Ureter (tissue), 1 donor: Measurements from ENCODE around the gene CUX1. TPM values are rescaled to one million over a fixed set of nuclear protein-coding genes. Genes with fewer than 3 reads are reported as not detected.

Experiments used
- DNase-seq: peaks from one replicate; pipeline ENCODE4 v3.0.0-alpha.2; 2020; ENCODE audit warnings: low spot score
- total RNA-seq: library from RNA; stranded (reverse); gene quantifications from one replicate; pipeline ENCODE4 v1.2.4, GENCODE V29; 2023
- donor health status: DM: yes; HTN: yes; CAD: no.

CUX1 gene
- total RNA-seq, 1 donor from 2014 or later, result 103 TPM

DNA sequence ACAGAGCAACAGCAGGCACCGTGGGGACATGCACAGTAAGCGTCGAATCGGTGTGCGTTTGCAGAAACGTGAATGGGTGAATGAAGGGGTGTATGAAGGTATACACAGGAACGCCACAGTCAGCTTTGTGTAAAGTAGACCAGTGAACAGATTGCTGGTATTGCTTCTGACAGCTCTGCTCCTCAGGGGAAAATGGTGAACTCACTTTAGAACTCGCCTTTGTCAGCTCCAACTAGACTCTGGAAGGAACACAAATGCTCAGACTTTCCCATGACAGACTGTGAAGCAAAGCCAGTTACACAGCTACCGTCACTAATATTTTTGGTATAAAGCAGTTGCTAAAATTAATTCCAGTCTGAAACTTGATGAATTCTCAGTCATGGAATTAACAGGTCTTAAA, 78.9 kb downstream of the CUX1 start:
- DNase-seq, result no peak

DNA sequence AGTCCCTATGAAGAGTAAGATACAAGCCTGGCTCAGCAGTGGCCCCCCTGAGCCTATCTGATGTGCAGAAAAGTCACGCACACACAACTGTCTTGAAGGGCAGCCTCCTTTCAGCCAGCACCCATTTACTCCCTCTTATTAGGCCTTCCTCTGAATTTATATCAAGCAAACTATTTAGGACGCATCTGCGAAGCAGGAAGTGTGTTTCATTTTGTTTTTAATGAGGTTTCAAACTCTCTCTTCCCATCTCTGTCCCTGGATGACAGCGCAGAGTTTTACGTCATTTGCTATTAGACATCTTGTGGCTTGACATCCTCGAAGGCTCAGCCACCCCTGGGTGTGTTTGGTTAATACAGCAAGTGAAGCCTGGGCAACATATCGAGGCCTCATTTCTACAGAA, 79.5 kb downstream of the CUX1 start:
- no peak for DNase-seq

DNA sequence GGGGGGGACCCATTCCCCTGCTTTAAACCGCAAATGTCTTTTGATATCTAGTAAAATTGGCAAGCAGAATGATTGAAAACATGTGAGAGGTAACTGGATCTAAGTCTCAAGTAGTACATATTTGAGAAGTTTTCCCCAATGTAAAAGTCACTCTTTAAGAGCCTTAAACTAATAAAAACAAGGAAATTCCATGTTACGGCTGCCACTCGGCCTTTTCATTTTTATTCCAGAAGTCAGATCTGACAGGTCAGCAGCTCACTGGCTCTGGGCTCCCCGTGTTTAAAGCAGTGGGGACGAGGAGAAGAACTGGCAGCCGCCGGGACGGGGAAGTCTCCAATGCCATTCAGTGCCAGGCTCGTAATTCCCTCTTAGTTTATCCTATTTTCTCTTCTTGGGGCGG, 80.7 kb downstream of the CUX1 start:
- no peak for DNase-seq

DNA sequence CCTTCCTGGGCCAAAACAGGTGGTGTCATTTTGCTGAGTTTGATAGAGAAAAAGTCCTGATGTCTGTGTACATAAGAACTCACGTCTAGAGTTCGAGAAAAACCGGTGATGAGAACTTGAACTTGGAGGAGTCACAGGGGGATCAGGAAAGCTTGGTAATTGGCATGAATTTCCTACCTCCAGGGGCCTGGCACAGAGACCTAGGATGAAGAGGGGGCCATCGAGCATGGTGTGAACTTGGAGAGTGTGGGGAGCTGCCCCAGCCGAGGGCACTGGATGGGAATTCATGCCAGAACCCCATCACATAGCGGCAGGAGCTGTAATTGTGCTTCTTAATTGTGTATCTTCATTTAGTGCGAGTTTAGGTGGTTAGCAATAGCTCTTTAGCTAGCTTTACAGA, 82.2 kb downstream of the CUX1 start:
- no peak for DNase-seq

DNA sequence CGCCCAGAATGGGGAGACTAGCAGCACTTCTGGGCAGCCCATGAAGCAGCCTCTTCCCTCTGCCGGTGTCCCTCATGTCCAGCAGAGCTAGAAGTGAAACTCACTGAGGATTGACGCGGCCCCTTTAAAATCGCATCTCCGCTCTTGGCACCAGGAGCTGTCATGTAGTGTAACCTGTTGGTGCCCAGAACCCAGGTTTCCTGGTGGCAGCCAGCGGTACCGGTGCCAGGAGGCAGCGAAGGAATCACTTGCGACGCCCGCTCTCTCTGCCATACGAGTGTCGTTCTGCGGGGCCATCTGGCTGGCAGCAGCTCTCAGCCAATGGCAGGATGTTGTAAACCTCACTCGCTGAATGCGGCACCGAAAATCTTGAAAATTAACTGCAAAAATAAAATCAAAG, 82.7 kb downstream of the CUX1 start:
- no peak for DNase-seq

DNA sequence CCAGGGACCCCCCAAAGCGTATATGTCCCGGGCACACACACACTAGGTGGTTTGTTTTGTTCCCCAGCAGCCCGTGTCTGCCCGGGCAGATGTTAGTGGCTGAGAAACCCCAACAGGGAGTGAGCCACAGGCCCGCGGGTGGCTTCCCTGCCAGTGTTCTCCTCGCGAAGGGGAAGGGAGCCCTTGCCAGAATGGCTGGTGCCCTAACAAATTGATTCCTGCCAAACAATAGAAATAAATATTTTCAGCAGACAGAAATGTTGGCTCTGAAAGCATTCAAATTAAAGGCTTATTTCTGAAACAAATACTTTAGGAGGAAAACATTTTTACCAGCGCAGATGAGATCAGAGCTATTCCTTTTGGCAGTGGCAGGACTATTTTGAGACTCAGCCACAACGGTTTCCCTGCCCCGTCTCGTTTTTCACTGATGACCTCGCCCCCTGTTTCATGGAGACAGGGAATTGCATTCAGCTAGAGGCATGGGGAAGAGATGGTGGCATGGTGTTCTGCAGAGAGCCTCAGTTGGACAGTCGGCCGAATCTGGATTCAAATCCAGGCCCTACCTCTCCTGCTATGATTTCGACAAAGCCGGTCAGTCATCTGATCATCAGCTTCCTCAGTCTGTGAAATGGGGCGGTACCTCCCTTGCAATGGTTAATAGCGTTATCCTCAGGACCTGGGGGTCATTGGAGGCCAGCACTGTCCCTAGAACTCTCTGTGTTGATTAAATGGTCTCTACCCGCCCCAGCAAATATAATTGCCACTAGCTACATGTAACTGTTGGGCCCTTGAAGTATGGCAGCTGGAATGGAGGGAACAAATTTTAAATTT, 84.5 kb downstream of the CUX1 start:
- no peak for DNase-seq

DNA sequence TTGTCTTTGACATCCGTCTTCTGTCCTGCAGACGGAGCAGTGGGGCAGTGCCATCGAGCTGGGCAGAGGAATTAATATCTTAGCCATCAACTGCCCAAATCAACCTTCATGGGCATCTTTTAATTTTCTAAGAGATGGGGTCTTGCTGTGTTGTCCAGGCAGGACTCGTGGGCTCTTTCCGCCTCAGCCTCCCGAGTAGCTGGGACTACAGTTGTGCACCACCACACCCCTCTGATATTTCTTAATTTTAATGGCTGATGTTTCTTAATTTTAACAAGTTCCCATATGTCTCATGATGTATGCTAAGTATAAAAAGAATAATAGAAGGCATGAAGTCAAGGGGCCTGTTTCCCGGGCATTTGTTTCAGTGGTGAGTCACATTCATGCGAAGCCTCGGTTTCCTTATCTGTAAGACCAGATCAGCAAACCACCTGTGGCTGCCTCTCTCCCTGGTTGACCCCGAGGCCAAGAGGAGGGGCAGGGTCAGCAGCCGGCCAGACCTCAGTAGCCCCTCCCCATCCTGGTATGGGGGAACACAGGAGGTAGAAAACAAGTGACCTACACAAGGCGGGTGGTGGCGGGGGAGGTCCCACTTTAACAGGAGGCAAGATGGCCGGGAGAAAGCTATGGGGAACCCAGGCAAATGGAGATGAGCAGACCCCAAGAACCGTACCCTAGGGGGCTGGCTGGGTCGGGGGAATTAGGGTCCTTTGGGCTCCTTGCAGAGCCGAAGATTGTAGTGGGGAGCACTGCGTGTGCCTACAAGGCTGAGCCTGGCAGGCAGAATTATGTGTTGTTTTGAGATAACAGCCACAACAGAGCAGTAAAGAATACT, 85.5 kb downstream of the CUX1 start:
- no peak for DNase-seq

DNA sequence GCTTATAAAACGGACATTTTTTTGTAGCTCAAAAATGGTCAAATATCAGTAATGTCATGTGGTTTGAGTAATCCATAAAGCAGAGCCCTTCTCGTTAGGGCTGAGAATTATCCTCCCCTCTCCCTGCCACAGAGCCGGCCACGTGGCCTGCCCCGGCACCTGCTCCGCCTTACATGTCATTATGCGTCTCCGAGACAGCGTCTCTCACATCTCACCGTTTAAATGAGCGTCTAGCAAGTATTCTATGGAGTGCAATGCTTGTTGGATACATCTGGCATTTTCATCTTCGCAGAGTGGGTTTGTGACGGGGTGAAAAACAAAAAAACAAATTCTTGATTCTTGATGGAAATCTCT, 86.1 kb downstream of the CUX1 start:
- no peak for DNase-seq

DNA sequence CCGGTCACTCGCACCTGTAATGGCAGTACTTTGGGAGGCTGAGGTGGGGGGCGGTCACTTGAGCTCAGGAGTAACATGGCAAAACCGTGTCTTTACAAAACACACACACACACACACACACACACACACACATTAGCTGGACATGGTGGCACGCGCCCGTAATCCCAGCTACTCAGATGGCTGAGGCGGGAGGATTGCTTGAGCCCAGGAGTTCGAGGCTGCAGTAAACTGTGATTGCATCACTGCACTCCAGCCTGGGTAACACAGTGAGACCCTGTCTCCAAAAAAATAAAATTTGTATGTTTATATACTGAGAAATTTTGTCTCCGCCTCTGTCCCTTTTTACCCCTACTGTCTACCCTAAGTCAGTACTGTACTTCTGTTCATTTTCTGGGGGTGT, 86.6 kb downstream of the CUX1 start:
- no peak for DNase-seq

DNA sequence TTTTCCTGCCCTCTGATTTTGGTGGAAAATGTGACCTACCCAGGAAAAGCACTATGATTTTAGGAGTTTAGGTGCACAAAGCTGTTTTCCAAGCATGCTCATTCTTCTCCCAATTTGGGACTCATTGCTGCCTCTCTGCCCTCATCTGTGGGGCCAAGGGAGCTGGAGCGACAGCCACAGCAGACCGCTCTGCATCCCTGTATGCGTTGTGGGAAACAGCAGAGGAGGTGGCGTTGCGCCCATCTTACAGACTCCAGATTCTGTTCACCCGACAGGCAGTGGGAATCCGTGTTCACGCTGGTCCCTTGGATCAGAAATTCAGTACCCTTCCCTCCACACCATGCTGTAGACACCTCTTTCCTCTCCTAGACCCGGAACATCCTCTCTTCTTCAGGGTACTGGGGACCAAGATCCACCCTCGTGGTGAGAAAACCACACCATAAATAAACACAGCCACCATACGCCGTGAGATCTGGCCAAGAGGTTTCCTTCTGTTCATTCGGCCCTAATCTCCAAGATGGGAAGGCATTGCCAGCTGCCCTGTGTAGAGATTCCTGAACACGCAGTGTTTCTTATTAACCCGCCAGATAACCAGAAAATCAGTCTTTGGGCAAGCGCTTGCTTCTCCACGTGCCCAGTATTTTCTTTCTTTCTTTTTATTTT, 87.9 kb downstream of the CUX1 start:
- DNase-seq, result no peak

DNA sequence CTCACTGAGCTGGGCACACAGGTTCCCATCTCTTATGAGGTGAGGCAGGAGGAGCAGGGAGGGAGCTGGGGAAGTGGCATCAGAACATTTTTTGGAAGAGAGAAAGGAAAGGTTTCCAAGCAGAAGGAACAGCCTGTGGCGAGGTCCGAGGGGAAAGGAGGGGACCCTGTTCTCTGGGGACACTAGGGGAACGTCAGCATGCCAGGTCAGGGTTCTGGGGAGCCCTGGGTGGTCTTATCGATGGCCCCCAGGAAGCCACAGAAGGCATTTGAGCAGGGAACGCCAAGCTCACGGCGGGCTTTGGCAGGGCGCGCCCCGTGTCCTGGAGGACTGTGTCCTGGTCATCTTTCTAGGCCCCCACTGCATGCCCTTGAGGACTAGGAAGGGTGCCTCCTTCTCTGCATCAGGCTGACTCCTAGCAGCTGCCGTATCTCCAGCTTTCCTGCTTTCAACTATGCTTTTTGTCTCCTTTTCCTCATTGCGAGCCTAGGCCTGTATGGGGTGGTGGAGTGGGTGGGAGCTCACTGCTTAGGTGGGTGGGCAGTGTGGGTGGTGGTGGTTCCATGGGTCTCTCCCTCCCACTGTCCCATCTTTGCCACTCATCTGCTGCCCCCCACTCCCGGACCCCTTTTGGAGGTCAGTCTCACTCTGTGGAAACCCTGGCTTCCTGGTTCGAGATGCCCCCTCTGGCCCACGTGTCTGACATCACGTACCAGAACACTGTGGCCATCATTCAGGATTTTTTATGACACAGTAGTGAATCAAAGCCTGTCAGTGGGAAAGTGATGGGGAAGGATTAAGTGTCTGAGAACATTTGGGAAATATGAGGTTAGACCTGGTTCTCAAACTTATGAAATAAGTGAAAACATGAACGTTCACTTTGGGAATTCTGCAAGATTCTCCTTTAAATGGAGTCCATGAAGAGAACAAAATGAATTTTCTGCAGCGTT, 89.1 kb downstream of the CUX1 start:
- DNase-seq, result no peak

DNA sequence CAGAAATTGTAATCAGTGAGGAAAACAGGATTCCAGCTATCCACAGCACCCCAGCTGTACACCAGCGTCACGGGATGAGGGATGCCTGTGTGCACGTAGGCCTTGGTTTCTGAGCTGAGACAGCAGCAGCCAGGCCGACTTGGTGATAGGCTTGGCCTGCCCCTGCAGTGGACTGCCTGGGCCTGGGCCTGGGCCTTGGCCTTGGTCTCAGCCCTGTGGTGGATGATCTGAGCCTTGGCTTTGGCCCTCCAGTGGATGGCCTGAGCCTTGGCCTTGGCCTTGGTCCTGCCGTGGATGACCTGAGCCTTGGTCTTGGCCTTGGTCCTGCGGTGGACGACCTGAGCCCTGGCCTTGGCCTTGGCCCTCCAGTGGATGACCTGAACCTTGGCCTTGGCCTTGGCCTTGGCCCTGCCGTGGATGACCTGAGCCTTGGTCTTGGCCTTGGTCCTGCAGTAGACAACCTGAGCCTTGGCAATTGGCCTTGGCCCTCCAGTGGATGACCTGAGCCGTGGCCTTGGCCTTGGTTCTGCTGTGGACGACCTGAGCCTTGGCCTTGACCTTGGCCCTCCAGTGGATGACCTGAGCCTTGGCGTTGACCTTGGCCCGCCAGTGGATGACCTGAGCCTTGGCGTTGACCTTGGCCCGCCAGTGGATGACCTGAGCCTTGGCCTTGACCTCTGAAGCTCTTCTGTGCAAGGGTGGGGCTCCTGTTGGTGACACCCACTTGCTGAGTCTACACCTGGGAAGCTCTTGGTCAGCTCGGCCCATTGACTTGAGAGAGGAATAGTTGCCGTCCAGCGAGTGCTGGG, 93.8 kb downstream of the CUX1 start:
- no peak for DNase-seq

DNA sequence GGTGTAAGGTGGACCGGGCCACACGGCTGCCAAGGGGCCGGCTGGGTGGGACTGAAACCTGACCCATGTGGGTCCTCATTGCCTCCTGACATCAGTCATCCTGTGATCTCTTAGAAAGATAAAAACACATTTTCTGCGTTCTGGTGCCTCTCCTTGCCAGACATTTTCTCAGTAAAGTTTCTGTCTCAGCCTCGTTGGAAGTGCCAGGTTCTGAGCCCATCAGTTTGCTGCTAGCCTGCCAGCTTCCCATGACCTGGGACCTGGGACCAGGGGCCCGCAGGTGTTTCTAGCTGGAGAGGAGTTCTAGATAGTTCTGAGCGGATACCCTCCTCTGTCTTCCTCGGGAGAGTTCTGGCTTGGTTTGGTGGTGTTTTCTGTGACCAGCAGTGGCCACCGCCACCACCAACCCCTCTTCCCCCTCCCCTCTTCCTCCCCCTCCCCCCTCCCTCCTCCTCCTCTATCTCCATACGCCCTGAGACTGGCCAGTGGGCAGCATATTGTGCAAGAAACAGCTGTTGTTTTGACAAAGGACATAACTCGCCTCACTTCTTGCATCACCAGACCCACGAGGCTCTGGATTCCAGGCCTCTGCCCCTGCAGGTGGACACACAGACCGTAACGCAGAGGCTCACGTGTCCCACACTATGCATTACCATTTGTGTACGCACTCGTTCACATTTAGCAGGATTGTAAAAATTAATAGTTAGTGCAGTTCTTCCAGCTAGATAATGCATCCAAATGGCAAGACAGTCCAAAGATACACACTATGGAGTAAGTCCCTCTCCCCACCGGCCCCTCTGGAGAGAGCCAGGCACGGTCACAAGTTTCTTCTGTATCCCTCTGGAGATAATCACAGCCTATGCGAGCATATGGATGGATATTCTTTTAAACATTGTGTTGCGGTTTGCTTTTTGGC, 94.6 kb downstream of the CUX1 start:
- DNase-seq, result no peak

DNA sequence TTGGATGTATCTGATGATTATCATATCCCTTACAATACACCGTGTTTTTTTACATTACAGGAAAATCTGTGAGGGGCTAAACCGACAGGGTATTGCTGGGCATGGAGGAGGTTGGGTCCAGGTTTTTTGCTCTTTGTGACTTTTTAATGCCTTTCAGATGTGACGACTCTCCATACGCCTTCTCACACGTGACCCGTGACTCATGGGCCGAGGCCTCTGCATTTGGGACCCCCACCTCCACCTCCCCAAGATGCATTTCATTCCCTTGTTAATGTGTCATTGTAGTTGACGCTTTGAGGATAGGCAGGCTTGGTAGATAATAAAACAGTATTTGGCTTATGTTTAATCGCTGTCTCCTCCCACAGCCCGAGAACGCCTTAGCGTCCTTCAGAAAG, 95.3 kb downstream of the CUX1 start:
- no peak for DNase-seq

DNA sequence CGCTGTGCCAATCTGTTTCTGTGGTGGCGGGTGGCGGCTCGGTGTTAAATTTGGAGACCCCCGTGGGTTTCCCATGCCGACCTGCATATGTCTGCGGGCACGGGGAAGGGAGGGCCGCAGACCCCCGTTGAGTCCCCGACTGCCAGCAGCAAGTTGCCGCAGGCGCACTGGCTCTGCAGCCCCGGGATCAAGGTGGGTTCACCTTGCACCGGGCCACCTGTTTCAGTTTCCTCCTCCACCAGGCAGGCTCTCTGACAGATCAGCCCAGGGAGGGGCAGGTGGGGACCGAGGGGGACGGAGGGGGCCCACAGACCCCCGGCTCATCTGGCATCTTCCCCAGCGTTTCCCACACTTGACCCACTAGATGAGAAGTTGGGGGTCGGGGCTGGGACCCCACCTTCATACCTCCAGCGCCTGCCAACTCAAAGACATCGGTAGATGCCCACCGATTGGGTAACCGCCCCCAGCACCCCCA, 95.9 kb downstream of the CUX1 start:
- no peak for DNase-seq

DNA sequence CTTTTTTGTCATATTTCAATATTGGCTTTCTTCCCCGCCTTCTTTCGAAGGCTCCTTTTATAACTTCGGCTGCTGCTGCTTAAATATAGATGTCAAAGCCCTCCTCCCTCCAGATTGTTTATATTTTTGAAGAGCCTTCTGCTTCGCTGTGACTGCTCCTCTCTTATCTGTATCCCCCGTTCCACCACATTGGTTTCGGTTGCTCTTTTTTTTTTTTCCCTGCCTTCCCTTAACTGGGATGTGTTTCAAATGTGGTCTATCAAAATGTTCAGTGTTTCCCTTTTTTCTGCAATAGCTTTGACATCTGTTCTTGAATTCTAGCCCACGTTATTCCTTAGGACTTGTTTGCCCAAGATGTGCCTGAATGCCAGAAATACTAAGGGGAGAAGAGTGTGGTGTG, 96.4 kb downstream of the CUX1 start:
- DNase-seq, result no peak

DNA sequence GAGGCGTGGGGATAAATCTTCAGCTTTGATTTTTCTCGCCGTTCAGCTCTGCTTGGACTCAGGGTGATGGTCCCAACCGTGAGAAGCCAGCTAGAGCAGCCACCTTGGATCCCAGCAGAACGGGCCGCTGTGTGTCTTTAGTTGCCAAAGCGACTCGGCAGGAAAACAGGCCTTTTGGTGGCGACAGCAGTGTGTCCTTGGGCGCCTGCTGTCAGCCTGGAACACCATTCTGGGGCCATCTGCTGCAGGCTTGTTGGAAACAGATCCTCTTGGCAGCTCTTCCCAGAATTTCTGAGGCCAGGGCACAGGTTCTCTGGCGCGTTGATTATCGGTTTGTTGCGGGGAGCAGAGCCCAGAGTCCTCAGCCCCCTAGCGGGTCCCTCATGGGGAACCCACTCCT, 97.6 kb downstream of the CUX1 start:
- no peak for DNase-seq

DNA sequence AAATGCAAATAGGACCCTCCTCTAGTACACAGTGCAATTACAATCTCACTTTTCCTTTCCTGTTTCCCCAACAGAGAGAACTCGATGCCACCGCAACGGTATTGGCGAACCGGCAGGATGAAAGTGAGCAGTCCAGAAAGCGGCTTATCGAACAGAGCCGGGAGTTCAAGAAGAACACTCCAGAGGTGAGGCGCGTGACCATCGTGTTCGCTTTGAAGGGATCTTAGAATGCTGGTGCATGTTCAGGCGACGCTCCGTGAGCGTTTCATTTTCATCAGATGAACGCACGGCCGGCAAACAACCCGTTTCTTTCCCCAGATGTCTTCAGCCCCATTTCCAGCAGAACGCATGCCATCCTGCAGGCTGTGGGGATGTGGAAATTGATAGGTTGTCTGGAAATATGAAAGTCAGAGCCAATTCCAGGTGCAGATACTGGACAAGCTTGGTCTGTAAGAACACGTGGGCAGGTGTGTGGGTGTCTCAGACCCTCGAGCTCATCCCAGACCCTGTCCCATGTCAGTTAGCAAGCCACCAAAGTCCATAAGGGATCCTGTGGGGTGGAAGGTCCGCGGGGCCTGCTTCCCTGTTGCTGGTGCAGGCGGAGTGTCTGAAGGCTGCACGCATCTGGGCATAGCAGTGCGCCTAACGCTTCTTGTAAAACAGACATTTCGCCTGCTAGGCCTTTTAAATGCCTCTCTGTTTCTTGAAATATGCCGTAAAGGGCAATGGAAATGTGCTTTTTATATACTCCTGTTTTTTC, 98.8 kb downstream of the CUX1 start:
- DNase-seq, result no peak

DNA sequence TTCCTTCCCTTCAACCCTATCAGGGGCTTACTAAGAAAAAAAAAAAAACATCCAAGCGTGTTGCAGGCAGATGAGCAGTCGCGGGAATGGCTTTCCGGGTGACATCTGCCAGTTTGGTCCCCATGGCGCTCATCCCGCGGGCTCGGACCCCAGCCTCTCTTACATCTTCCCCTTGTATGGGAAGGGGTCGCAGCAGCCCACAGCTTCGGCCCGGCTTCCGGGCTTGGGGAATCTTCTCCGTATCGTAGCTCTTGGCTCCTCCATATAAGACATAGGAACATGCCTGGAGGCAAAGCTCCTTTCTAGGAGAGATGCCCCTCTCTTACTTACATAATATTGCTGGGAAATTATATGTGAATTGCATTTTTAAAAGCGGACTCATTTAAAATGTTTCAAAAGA, 99.5 kb downstream of the CUX1 start:
- DNase-seq, result no peak
